ENCODE measurements around the gene CNTLN. TPM values are rescaled to one million over a fixed set of nuclear protein-coding genes. Genes with fewer than 3 reads are reported as not detected.

CNTLN gene
- total RNA-seq, 3 donors from 2014 or later, result 13.6 to 19.7 (median 14.6) TPM

DNA sequence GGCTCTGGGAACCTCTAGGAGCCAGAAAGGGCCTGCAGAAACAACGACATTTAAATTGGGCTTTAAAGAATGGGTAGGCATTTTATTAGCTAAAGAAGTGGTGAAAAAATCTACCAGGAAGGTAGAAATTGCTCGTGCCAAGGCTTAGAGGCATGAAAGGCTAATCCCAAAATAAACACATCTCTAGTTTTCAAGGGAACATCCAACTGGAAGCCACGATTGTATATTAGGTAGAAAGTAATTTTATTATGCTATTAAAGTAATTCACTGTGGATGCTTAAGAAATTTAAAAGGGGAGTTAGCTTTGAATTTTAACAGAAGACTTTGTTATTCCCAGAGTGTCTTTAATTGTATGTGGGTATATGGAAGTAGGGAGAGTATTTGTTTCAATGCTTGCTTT, 17.5 kb upstream of the CNTLN start:
- H3K4me3 ChIP-seq, result no peak overlapping the region
- no peak for DNase-seq (ENCODE audit: low spot score in 2 of 2)
- no peak overlapping the region for H3K27ac ChIP-seq
- H3K27me3 ChIP-seq, result no peaks in the 10 kb centered on the region
- no peaks in the 10 kb centered on the region for H3K4me1 ChIP-seq
- intact Hi-C loops (cut with DNase I; ENCODE audit: low total_unique reads), result no loop called here
- H3K36me3 ChIP-seq, result no peaks in the 10 kb centered on the region
- TF ChIP-seq POLR2AphosphoS5 (IDR thresholded peaks at IDR 0.05) (no peak), POLR2A (IDR thresholded peaks at IDR 0.05) (no peak)
- TF ChIP-seq, protein P1, sequence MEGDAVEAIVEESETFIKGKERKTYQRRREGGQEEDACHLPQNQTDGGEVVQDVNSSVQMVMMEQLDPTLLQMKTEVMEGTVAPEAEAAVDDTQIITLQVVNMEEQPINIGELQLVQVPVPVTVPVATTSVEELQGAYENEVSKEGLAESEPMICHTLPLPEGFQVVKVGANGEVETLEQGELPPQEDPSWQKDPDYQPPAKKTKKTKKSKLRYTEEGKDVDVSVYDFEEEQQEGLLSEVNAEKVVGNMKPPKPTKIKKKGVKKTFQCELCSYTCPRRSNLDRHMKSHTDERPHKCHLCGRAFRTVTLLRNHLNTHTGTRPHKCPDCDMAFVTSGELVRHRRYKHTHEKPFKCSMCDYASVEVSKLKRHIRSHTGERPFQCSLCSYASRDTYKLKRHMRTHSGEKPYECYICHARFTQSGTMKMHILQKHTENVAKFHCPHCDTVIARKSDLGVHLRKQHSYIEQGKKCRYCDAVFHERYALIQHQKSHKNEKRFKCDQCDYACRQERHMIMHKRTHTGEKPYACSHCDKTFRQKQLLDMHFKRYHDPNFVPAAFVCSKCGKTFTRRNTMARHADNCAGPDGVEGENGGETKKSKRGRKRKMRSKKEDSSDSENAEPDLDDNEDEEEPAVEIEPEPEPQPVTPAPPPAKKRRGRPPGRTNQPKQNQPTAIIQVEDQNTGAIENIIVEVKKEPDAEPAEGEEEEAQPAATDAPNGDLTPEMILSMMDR (IDR thresholded peaks at IDR 0.05), result no peak
- H3K9me3 ChIP-seq, result no peaks in the 10 kb centered on the region

DNA sequence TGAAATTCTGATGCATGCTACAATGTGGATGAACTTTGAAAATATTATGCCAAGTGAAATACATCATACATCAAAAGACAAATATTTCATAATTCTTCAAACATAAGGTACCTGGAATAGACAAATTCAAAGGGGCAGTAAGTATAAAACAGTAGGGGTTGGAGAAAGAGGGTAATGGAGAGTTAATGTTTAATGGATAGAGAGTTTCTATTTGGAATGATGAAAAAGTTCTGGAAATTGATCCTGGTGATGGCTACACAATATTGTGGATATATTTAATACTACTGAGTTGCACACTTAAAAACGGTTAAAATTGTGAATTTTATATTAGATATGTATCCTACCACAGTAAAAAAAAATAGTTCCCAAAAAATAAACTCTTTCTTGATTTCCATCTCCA, 14.6 kb upstream of the CNTLN start:
- H3K9me3 ChIP-seq, result no peaks in the 10 kb centered on the region
- intact Hi-C loops (cut with DNase I; ENCODE audit: low total_unique reads), result no loop called here
- no peak for TF ChIP-seq POLR2AphosphoS5 (IDR thresholded peaks at IDR 0.05)
- no peak for TF ChIP-seq POLR2A (IDR thresholded peaks at IDR 0.05)
- TF ChIP-seq, protein P1 (IDR thresholded peaks at IDR 0.05), result no peak
- no peaks in the 10 kb centered on the region for H3K27me3 ChIP-seq
- H3K36me3 ChIP-seq, result no peaks in the 10 kb centered on the region
- no peak for DNase-seq (ENCODE audit: low spot score in 2 of 2)
- H3K4me3 ChIP-seq, result no peak overlapping the region
- no peaks in the 10 kb centered on the region for H3K4me1 ChIP-seq
- H3K27ac ChIP-seq, result no peak overlapping the region

DNA sequence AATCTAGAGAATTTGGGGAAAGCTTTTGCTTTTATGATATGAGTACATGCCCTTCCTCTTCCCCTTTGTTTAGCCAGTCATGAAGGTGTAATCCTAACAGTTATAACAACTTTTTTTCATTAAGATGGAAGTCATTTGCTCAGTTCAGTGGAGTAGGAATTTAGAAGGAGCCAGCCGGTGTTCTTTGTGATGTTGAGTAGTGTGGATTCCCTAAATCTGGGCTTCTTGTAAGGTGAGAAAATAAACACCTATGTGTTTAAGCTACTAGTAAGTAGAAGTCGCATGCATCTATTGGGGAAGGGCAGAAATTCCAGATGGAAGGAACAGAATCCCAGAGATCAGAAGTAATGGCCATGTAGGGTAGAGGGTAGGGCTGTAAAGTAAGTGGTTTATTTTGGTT, 13.6 kb upstream of the CNTLN start:
- Histone ChIP-seq H3K36me3 (no peaks in the 10 kb centered on the region), H3K9me3 (no peaks in the 10 kb centered on the region), H3K27ac (no peak overlapping the region), H3K27me3 (no peaks in the 10 kb centered on the region), H3K4me3 (no peak overlapping the region), H3K4me1 (no peaks in the 10 kb centered on the region)
- intact Hi-C loops (cut with DNase I; ENCODE audit: low total_unique reads), result no loop called here
- TF ChIP-seq POLR2AphosphoS5 (IDR thresholded peaks at IDR 0.05) (no peak), POLR2A (IDR thresholded peaks at IDR 0.05) (no peak)
- TF ChIP-seq, protein P1 (IDR thresholded peaks at IDR 0.05), result no peak
- DNase-seq (ENCODE audit: low spot score in 2 of 2), result no peak

DNA sequence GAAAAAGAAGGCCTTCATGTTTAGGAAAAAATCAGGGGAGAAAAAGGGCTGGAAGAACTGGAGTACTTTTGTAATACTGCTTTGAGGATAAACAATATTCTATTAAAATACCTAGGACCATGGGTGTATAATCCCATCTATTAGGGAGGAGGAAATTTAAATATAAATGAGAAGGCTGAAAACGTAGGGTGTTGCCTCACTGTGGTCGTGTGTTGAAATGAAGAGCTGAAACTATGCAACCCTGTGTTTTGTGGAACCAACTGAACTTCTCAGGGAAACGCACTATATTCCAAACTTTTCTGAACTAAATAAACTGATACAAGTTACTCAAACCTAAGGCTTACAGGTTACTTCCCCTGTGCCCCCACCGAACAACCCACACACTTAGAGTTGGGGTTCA, 4.5 kb upstream of the CNTLN start:
- Histone ChIP-seq H3K27me3 (no peaks in the 10 kb centered on the region), H3K27ac (no peak overlapping the region), H3K9me3 (no peaks in the 10 kb centered on the region), H3K36me3 (no peaks in the 10 kb centered on the region), H3K4me3 (no peak overlapping the region), H3K4me1 (no peaks in the 10 kb centered on the region)
- TF ChIP-seq POLR2AphosphoS5 (IDR thresholded peaks at IDR 0.05) (no peak), POLR2A (IDR thresholded peaks at IDR 0.05) (no peak)
- TF ChIP-seq, protein P1 (IDR thresholded peaks at IDR 0.05), result no peak
- DNase-seq (ENCODE audit: low spot score in 2 of 2), result no peak
- intact Hi-C loops (cut with DNase I; ENCODE audit: low total_unique reads), result no loop called here

GRCh38 chr9:17130725-17131124, 4.1 kb upstream of the CNTLN start:
- H3K9me3 ChIP-seq, result no peaks in the 10 kb centered on the region
- no peak for TF ChIP-seq POLR2AphosphoS5 (IDR thresholded peaks at IDR 0.05)
- TF ChIP-seq, protein P1 (IDR thresholded peaks at IDR 0.05), result no peak
- no peak for TF ChIP-seq POLR2A (IDR thresholded peaks at IDR 0.05)
- H3K27me3 ChIP-seq, result no peaks in the 10 kb centered on the region
- intact Hi-C loops (cut with DNase I; ENCODE audit: low total_unique reads), result no loop called here
- DNase-seq (ENCODE audit: low spot score in 2 of 2), result no peak
- no peak overlapping the region for H3K27ac ChIP-seq
- no peaks in the 10 kb centered on the region for H3K4me1 ChIP-seq
- H3K36me3 ChIP-seq, result no peaks in the 10 kb centered on the region
- no peak overlapping the region for H3K4me3 ChIP-seq
